Measurements from ENCODE around the gene CDK19. TPM values are rescaled to one million over a fixed set of nuclear protein-coding genes. Genes with fewer than 3 reads are reported as not detected.

The CDK19 gene
- polyA plus RNA-seq, 1 of the 3 experiments (the other 2 are of a cell fraction): 6.5 TPM

DNA sequence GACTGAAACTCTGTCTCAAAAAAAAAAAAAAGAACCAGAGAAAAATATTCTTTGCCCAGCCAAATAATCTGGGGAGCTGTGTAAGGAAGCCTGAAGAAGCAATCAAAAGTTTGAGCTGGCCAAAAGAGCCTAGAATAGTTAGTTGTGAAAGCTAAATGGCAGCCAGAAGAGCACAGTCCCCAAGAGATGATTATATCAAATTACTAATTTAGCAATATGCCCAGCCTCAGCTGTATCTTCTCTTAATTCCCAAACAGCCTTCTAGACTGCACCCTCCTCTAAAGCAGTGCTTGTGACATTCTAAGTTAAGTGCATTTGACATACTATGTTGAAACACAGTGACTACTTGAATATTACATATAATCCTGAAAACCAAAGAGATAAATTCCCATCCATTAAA, 38.9 kb downstream of the CDK19 start:
- no peaks in the 10 kb centered on the region for H3F3A ChIP-seq (replicated peaks; ENCODE audit: insufficient read depth)
- no peaks in the 10 kb centered on the region; a peak in 1 of 4 replicates for H3K4me1 ChIP-seq (ENCODE audit: control insufficient read depth in 1 of 2, insufficient read depth in 2 of 2, low read depth in 1 of 2, low read length in 1 of 2)
- H3K27ac ChIP-seq (ENCODE audit: low read depth in 2 of 2, low read length in 1 of 2): no peak overlapping the region
- ChIA-PET CTCF (no interaction called here), POLR2A (no interaction called here)
- no peak overlapping the region for H2AFZ ChIP-seq (ENCODE audit: low read depth)
- H3K79me2 ChIP-seq (ENCODE audit: insufficient read depth): peaks cover 43% of the 10 kb centered on the region; the same call in 1 of the 2 replicates
- DNase-seq: no peak
- no peaks in the 10 kb centered on the region for H3K36me3 ChIP-seq (replicated peaks in 1 of 2; ENCODE audit: control insufficient read depth in 1 of 2, insufficient read depth in 2 of 2, low read length in 1 of 2)
- H3K4me3 ChIP-seq (ENCODE audit: low read depth in 2 of 2, low read length in 1 of 2): no peak overlapping the region
- 0 out of 2 replicates have a peak, but pooled peaks cover 8% of the 10 kb centered on the region for H4K20me1 ChIP-seq (ENCODE audit: insufficient read depth)
- no peak overlapping the region for H3K9ac ChIP-seq
- no peaks in the 10 kb centered on the region for H3K27me3 ChIP-seq (ENCODE audit: insufficient read depth)
- TF ChIP-seq TEAD4 (IDR thresholded peaks at IDR 0.05; ENCODE audit: borderline replicate concordance, insufficient read depth) (no peak), GATA2 (CRISPR knock-in tag; IDR thresholded peaks at IDR 0.05) (no peak), TCF12 (IDR thresholded peaks at IDR 0.05) (no peak), GABPA (IDR thresholded peaks at IDR 0.05; ENCODE audit: low read depth) (no peak), RAD21 (IDR thresholded peaks at IDR 0.05; ENCODE audit: low read length) (no peak), RCOR1 (IDR thresholded peaks at IDR 0.05; ENCODE audit: low read length) (no peak), FOSL2 (IDR thresholded peaks at IDR 0.05; ENCODE audit: borderline replicate concordance, low read depth) (no peak), YY1 (IDR thresholded peaks at IDR 0.05; ENCODE audit: low read depth) (no peak), EZH2phosphoT487 (IDR thresholded peaks at IDR 0.05; ENCODE audit: borderline replicate concordance, low read depth) (no peak), RXRA (IDR thresholded peaks at IDR 0.05; ENCODE audit: borderline replicate concordance, low read depth) (no peak), SMC3 (IDR thresholded peaks at IDR 0.05; ENCODE audit: low read depth, low read length) (no peak), CHD2 (IDR thresholded peaks at IDR 0.05; ENCODE audit: low read length, partially characterized antibody) (no peak)
- TF ChIP-seq, protein P1, sequence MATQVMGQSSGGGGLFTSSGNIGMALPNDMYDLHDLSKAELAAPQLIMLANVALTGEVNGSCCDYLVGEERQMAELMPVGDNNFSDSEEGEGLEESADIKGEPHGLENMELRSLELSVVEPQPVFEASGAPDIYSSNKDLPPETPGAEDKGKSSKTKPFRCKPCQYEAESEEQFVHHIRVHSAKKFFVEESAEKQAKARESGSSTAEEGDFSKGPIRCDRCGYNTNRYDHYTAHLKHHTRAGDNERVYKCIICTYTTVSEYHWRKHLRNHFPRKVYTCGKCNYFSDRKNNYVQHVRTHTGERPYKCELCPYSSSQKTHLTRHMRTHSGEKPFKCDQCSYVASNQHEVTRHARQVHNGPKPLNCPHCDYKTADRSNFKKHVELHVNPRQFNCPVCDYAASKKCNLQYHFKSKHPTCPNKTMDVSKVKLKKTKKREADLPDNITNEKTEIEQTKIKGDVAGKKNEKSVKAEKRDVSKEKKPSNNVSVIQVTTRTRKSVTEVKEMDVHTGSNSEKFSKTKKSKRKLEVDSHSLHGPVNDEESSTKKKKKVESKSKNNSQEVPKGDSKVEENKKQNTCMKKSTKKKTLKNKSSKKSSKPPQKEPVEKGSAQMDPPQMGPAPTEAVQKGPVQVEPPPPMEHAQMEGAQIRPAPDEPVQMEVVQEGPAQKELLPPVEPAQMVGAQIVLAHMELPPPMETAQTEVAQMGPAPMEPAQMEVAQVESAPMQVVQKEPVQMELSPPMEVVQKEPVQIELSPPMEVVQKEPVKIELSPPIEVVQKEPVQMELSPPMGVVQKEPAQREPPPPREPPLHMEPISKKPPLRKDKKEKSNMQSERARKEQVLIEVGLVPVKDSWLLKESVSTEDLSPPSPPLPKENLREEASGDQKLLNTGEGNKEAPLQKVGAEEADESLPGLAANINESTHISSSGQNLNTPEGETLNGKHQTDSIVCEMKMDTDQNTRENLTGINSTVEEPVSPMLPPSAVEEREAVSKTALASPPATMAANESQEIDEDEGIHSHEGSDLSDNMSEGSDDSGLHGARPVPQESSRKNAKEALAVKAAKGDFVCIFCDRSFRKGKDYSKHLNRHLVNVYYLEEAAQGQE (IDR thresholded peaks at IDR 0.05; ENCODE audit: low read depth, low read length): no peak
- TF ChIP-seq, protein P2, sequence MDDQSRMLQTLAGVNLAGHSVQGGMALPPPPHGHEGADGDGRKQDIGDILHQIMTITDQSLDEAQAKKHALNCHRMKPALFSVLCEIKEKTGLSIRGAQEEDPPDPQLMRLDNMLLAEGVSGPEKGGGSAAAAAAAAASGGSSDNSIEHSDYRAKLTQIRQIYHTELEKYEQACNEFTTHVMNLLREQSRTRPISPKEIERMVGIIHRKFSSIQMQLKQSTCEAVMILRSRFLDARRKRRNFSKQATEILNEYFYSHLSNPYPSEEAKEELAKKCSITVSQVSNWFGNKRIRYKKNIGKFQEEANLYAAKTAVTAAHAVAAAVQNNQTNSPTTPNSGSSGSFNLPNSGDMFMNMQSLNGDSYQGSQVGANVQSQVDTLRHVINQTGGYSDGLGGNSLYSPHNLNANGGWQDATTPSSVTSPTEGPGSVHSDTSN (IDR thresholded peaks at IDR 0.05): no peak
- H3K4me2 ChIP-seq: no peak overlapping the region
- H3K9me2 ChIP-seq: no peaks in the 10 kb centered on the region
- no peaks in the 10 kb centered on the region for H3K9me3 ChIP-seq

DNA sequence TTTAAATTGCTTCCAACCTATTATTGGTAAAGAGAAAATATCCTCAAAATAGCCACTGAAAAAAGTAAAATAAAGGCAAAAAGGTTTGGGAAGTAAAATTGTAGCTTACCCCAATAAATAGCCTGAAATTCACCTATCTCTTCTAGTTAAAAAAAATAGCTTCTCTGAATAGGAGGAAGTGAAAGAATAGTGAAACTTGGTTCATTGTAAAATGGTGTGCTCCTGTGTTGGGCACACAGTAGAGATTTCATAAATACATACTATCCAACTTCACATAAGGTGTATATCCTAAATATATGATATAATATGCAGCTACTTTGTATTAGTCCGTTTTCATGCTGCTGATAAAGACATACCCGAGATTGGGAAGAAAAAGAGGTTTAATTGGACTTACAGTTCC, 45.3 kb downstream of the CDK19 start:
- no peak for DNase-seq
- CTCF ChIA-PET: interaction anchor here (0.7 to 1.5 kb wide), 3 partner anchors 88 to 180 kb away, joined by 3 to 5 read pairs (median 3); no protein-coding TSS in a partner anchor
- H3K27ac ChIP-seq (ENCODE audit: low read depth in 2 of 2, low read length in 1 of 2): no peak overlapping the region

More for the DNA sequence above, 45.3 kb downstream of the CDK19 start:
- Histone ChIP-seq H3K4me3 (ENCODE audit: low read depth in 2 of 2, low read length in 1 of 2) (no peak overlapping the region), H3K36me3 (replicated peaks in 1 of 2; ENCODE audit: control insufficient read depth in 1 of 2, insufficient read depth in 2 of 2, low read length in 1 of 2) (peaks cover 0 to 19% of the 10 kb centered on the region in 2 experiments), H3F3A (replicated peaks; ENCODE audit: insufficient read depth) (no peaks in the 10 kb centered on the region), H2AFZ (ENCODE audit: low read depth) (no peak overlapping the region), H4K20me1 (ENCODE audit: insufficient read depth) (no peaks in the 10 kb centered on the region), H3K79me2 (ENCODE audit: insufficient read depth) (peaks cover 19% of the 10 kb centered on the region; the same call in 1 of the 2 replicates), H3K9ac (no peak overlapping the region), H3K4me1 (ENCODE audit: control insufficient read depth in 1 of 2, insufficient read depth in 2 of 2, low read depth in 1 of 2, low read length in 1 of 2) (no peaks in the 10 kb centered on the region), H3K9me3 (no peaks in the 10 kb centered on the region; the same call in 1 of the 2 replicates), H3K9me2 (no peaks in the 10 kb centered on the region), H3K27me3 (ENCODE audit: insufficient read depth) (no peaks in the 10 kb centered on the region), H3K4me2 (no peak overlapping the region)
- TF ChIP-seq MXI1 (IDR thresholded peaks at IDR 0.05; ENCODE audit: low read depth, low read length) (no peak), RCOR1 (IDR thresholded peaks at IDR 0.05; ENCODE audit: low read length) (no peak), RXRA (IDR thresholded peaks at IDR 0.05; ENCODE audit: borderline replicate concordance, low read depth) (no peak)
- TF ChIP-seq, protein P2 (IDR thresholded peaks at IDR 0.05): no peak
- POLR2A ChIA-PET: no interaction called here
- 76% methylated on average over 2 of the region's 2 CpGs for WGBS (ENCODE audit: low lambda C conversion rate)

Data from SK-N-SH (cell line).